K562 (cell line): ENCODE measurements around the gene RHOC. TPM values are rescaled to one million over a fixed set of nuclear protein-coding genes. Genes with fewer than 3 reads are reported as not detected.

Experiments used
- ATAC-seq: fragments of 200-7000 bp; cut with Tn5 transposase; 3 replicates; pipeline ENCODE4 v1.9.1; 2020; ENCODE audit warnings: moderate library complexity
- BruUV-seq: library from RNA; stranded (reverse); fragments of 400-500 nt; replicated peaks from 2 replicates; lab custom pipeline; 2021; lab: Mats Ljungman, UMichigan
- CTCF ChIA-PET: fragments of 300-600 bp; formaldehyde crosslinking; extraction: SDS; loops from one replicate; lab custom pipeline; 2021; ENCODE audit warnings: low intra/inter-chr PET ratio; lab: Yijun Ruan, JAX
- POLR2A ChIA-PET: fragments of 300-600, 350-650 bp; sonication (Branson Sonifier 250); formaldehyde crosslinking; extraction: SDS; loops from one replicate; lab custom pipeline; 2021; ENCODE audit warnings: antibody characterized with exemption, inconsistent platforms; lab: Yijun Ruan, JAX
- DNase-seq, 4 experiments: peaks; one replicate each; pipeline versions ENCODE4 v3.0.0 to v3.0.0-alpha.2; 2011 to 2018; ENCODE audit warnings: low spot score in 3 of 4, mixed read lengths in 3 of 4; ENCODE audit errors: extremely low read depth in 1 of 4
- FAIRE-seq: peaks from 2 replicates; lab custom pipeline; 2011; peaks lifted over from hg19 to GRCh38; lab: Jason Lieb, UNC
- H2AFZ ChIP-seq: 2 replicates; pipeline ENCODE4 v1.6.0; 2011; ENCODE audit warnings: low read depth, low read length, control low read depth, inconsistent platforms
- H3K27ac ChIP-seq: fragments of 200-600 bp; 3 replicates; pipeline ENCODE4 v1.8.0; 2011; ENCODE audit warnings: low read depth, mild to moderate bottlenecking, control low read depth, inconsistent platforms, low read length, moderate library complexity, mixed read lengths; ENCODE audit errors: extremely low read depth
- H3K27me3 ChIP-seq, 2 experiments: fragments of 300-600 bp in 1 of 2; 2 replicates in 1 of 2; 3 replicates in 1 of 2; pipeline versions ENCODE4 v1.6.0 to v1.8.0; 2011; ENCODE audit warnings: inconsistent platforms in 2 of 2, low read length in 2 of 2, mild to moderate bottlenecking in 1 of 2, mixed read lengths in 1 of 2, moderate library complexity in 1 of 2; ENCODE audit not compliant: control insufficient read depth in 2 of 2, insufficient read depth in 2 of 2
- H3K36me3 ChIP-seq: fragments of 300-600 bp; 3 replicates; pipeline ENCODE4 v1.8.0; 2011; ENCODE audit warnings: mild to moderate bottlenecking, low read length, inconsistent platforms; ENCODE audit not compliant: control insufficient read depth, insufficient read depth
- H3K4me1 ChIP-seq, 2 experiments: fragments of 200-600 bp in 1 of 2; replicated peaks in 1 of 2; 2 replicates in 1 of 2; 3 replicates in 1 of 2; pipeline versions ENCODE4 v1.5.1 to v1.8.0; 2011; ENCODE audit warnings: inconsistent platforms in 2 of 2, low read length in 2 of 2, mild to moderate bottlenecking in 1 of 2, mixed read lengths in 1 of 2, moderate library complexity in 1 of 2; ENCODE audit not compliant: control insufficient read depth in 2 of 2, insufficient read depth in 2 of 2
- H3K4me2 ChIP-seq: 2 replicates; pipeline ENCODE4 v1.6.1; 2011; ENCODE audit warnings: low read length, control low read depth, inconsistent platforms, mixed read lengths; ENCODE audit not compliant: insufficient read depth
- H3K4me3 ChIP-seq: fragments of 200-600 bp; sonication (generic), shearing (Covaris generic); 2 replicates; pipeline ENCODE4 v1.5.1; 2016; ENCODE audit warnings: control low read depth, inconsistent platforms
- H3K79me2 ChIP-seq: fragments of 200-600 bp; 3 replicates; pipeline ENCODE4 v1.8.0; 2011; ENCODE audit warnings: low read length, inconsistent platforms; ENCODE audit not compliant: control insufficient read depth, insufficient read depth
- H3K9ac ChIP-seq, 2 experiments: 2 replicates each; pipeline versions ENCODE4 v1.6.0 to v1.6.1; 2011; ENCODE audit warnings: low read depth in 2 of 2, low read length in 2 of 2, control low read depth in 1 of 2, inconsistent platforms in 1 of 2, mild to moderate bottlenecking in 1 of 2, mixed read lengths in 1 of 2; ENCODE audit not compliant: insufficient read depth in 1 of 2
- H3K9me1 ChIP-seq: one replicate; pipeline ENCODE4 v1.6.0; 2011; ENCODE audit warnings: inconsistent platforms, mild to moderate bottlenecking, low read length, moderate library complexity; ENCODE audit not compliant: control insufficient read depth, insufficient read depth
- H3K9me3 ChIP-seq: replicated peaks from 2 replicates; pipeline ENCODE4 v1.5.1; 2011; ENCODE audit warnings: low read depth, low read length, inconsistent platforms; ENCODE audit not compliant: control insufficient read depth, insufficient read depth
- H4K20me1 ChIP-seq: replicated peaks from 2 replicates; pipeline ENCODE4 v1.6.1; 2011; ENCODE audit warnings: low read length, inconsistent platforms, mixed read lengths; ENCODE audit not compliant: control insufficient read depth, insufficient read depth
- CBX8 ChIP-seq: fragments of 200-600 bp; sonication (generic); IDR thresholded peaks from 2 replicates; pipeline ENCODE4 v1.6.1; 2012; ENCODE audit warnings: borderline replicate concordance, mixed run types, low read depth, mild to moderate bottlenecking, moderate library complexity, mixed read lengths, low read length, control low read depth, inconsistent platforms; ENCODE audit not compliant: poor library complexity, severe bottlenecking; ENCODE audit errors: extremely low read depth
- CXXC5 ChIP-seq: fragments of 250-450 bp; sonication (Bioruptor Pico); IDR thresholded peaks from 2 replicates; pipeline ENCODE4 v1.8.0; 2022; ENCODE audit warnings: inconsistent platforms, mild to moderate bottlenecking, moderate library complexity
- FOXA3 ChIP-seq, 2 experiments: fragments of 450-650 bp in 1 of 2; sonication (generic) in 1 of 2; formaldehyde crosslinking; IDR thresholded peaks in 1 of 2; conservative IDR thresholded peaks in 1 of 2; 2 replicates each; pipeline versions ENCODE4 v1.4.0 to v1.8.0; 2020 to 2022; ENCODE audit warnings: mild to moderate bottlenecking in 2 of 2, missing genetic modification reagents in 1 of 2
- FOXP4 ChIP-seq: sonication (generic); formaldehyde crosslinking; IDR thresholded peaks from 2 replicates; pipeline ENCODE4 v1.8.0; 2022; ENCODE audit warnings: mild to moderate bottlenecking, missing genetic modification reagents, borderline replicate concordance
- KDM4B ChIP-seq, 2 experiments: fragments of 450-650 bp in 1 of 2; sonication (generic) in 1 of 2; IDR thresholded peaks; 2 replicates each; pipeline ENCODE4 v1.6.1; 2016 to 2017; ENCODE audit warnings: borderline replicate concordance in 2 of 2, antibody characterized with exemption in 1 of 2, low read depth in 1 of 2, mild to moderate bottlenecking in 1 of 2
- MEIS2 ChIP-seq: fragments of 450-650 bp; IDR thresholded peaks from 2 replicates; pipeline ENCODE4 v1.6.1; 2014; ENCODE audit warnings: mild to moderate bottlenecking; ENCODE audit not compliant: partially characterized antibody
- RFX5 ChIP-seq: IDR thresholded peaks from 2 replicates; pipeline ENCODE4 v1.6.1; 2011; ENCODE audit warnings: low read depth, mild to moderate bottlenecking, improper control_type of control experiment, low read length
- SREBF1 ChIP-seq: fragments of 150-350 bp; IDR thresholded peaks from 2 replicates; pipeline ENCODE4 v1.6.1; 2014; ENCODE audit warnings: antibody characterized with exemption, low read depth, low read length, borderline replicate concordance
- TGIF2 ChIP-seq: sonication (generic); formaldehyde crosslinking; IDR thresholded peaks from 2 replicates; pipeline ENCODE4 v1.8.1; 2022; ENCODE audit warnings: mild to moderate bottlenecking, missing genetic modification reagents, moderate library complexity
- THRB ChIP-seq: fragments of 450-650 bp; formaldehyde crosslinking; conservative IDR thresholded peaks from 2 replicates; pipeline ENCODE4 v1.4.0; 2022; ENCODE audit warnings: mild to moderate bottlenecking, missing genetic modification characterization
- ZNF165 ChIP-seq: fragments of 250-450 bp; sonication (Bioruptor Pico); IDR thresholded peaks from 2 replicates; pipeline ENCODE4 v1.4.0; 2020; ENCODE audit warnings: borderline replicate concordance
- ZNF589 ChIP-seq: fragments of 200-800 bp; sonication (Bioruptor generic); IDR thresholded peaks from 2 replicates; pipeline ENCODE4 v1.6.1; 2016; ENCODE audit warnings: low read depth, missing genetic modification characterization, missing compliant biosample characterization
- ZNF592 ChIP-seq: fragments of 450-650 bp; IDR thresholded peaks from 2 replicates; pipeline ENCODE4 v1.6.1; 2017; ENCODE audit warnings: antibody characterized with exemption, mild to moderate bottlenecking
- WGBS: fragments of 100-300 bp; shearing (Covaris generic); methylation state at CpG from one replicate; pipeline ENCODE4 v1.1.6; 2016; ENCODE audit warnings: low coverage, mixed read lengths; ENCODE audit not compliant: insufficient coverage; ENCODE audit errors: missing lambda C conversion rate; 5-methylcytosine and 5-hydroxymethylcytosine counted together
- in situ Hi-C: fragments of 300-500 bp; cut with MboI; formaldehyde crosslinking; loops from 4 replicates; pipeline ENCODE4 v1.15.0; 2018; ENCODE audit warnings: inconsistent platforms, mixed read lengths
- intact Hi-C: fragments of 100-400 bp; cut with micrococcal nuclease; formaldehyde crosslinking; loops from 2 replicates; pipeline ENCODE4 v1.14.2; 2022
- polyA plus RNA-seq, 8 experiments: library from polyadenylated mRNA; depleted of rRNA in 4 of 8; stranded (reverse) in 5 of 8; unstranded in 3 of 8; fragments of >200 nt; fragmentation: Nextera tagmentation in 2 of 8; fragmentation: Illumina TruSeq in 1 of 8; extraction: Ambion mirVana in 2 of 8; extraction: Trizol in 1 of 8; gene quantifications; 2 replicates each; pipeline versions ENCODE4 v1.2.1 to v1.2.3, GENCODE V29; 2011 to 2014; ENCODE audit warnings: inconsistent platforms in 1 of 8, missing spikeins in 1 of 8
- total RNA-seq, 7 experiments: library from RNA; depleted of rRNA in 6 of 7; stranded (reverse); fragments of >200 nt in 6 of 7; fragmentation: Illumina TruSeq in 2 of 7; extraction: Trizol in 2 of 7; gene quantifications; 2 replicates each; pipeline versions ENCODE4 v1.2.1 to v1.2.3, GENCODE V29; 2011 to 2021; ENCODE audit warnings: low replicate concordance in 1 of 7

RHOC gene
- total and polyA plus RNA-seq, 9 of the 15 experiments (the other 6 are each of a cell fraction or from before 2014, with no cell fraction given): 35.2 to 364 (median 204) TPM

GRCh38 chr1:112704391-112704933 is 2.5 kb downstream of the RHOC start:
- H3K9ac ChIP-seq: peak overlapping the region; percentile 83 to 90
- intact Hi-C loops: loop anchor here (10.0 kb wide), 1 partner anchor 240 kb away; no protein-coding TSS in a partner anchor
- peak; percentile 72; the same call in 1 of the 2 replicates for TF ChIP-seq ZNF589 (CRISPR knock-in tag)
- TF ChIP-seq THRB (CRISPR knock-in tag): no peak
- TF ChIP-seq ZNF165 (CRISPR knock-in tag): no peak
- TF ChIP-seq TGIF2 (CRISPR knock-in tag): no peak
- no peak for TF ChIP-seq CBX8
- no peak for TF ChIP-seq ZNF592
- TF ChIP-seq FOXA3 (CRISPR knock-in tag; conservative IDR thresholded peaks at IDR 0.05 in 1 of 2, IDR thresholded peaks at IDR 0.05 in 1 of 2): peak in 1 of 2 experiments; percentile 7; a peak in 1 of 4 replicates
- TF ChIP-seq MEIS2: no peak
- TF ChIP-seq FOXP4 (CRISPR knock-in tag): 0 out of 2 replicates have a peak, but pooled peaks have one; percentile 29
- TF ChIP-seq CXXC5: no peak
- no peak for TF ChIP-seq RFX5
- TF ChIP-seq KDM4B (IDR thresholded peaks at IDR 0.05; ENCODE audit: borderline replicate concordance in 2 of 2, low read depth in 1 of 2): peak in 1 of 2 experiments; percentile 7; a peak in 1 of 4 replicates
- no peak for TF ChIP-seq SREBF1

More at GRCh38 chr1:112704391-112704933, 2.5 kb downstream of the RHOC start:
- peak overlapping the region; percentile 97 for H3K27ac ChIP-seq
- no peaks in the 10 kb centered on the region for H3K9me3 ChIP-seq
- ChIA-PET POLR2A (interaction anchor here (0.5 to 4.6 kb wide), 12 partner anchors 11 to 369 kb away, joined by 3 to 42 read pairs (median 4); partner anchors contain the start of genes LRIG2, MOV10, PPM1J and ST7L), CTCF (no interaction called here)
- peaks cover 63% of the 10 kb centered on the region for H3K79me2 ChIP-seq
- in situ Hi-C loops: no loop called here
- BruUV-seq: no TSS peak
- H3K4me2 ChIP-seq: peak overlapping the region; percentile 98
- H3K4me3 ChIP-seq: peak overlapping the region; percentile 94
- no peak for DNase-seq
- no peaks in the 10 kb centered on the region for H3K27me3 ChIP-seq
- H2AFZ ChIP-seq: peak overlapping the region; percentile 63
- WGBS: 36% methylated on average over 7 of the region's 7 CpGs
- FAIRE-seq: no peak
- peaks cover 47% of the 10 kb centered on the region for H3K36me3 ChIP-seq
- H3K9me1 ChIP-seq: no peaks in the 10 kb centered on the region
- H3K4me1 ChIP-seq: peaks cover 67 to 72% of the 10 kb centered on the region in 2 experiments
- H4K20me1 ChIP-seq: no peaks in the 10 kb centered on the region
- no peak for ATAC-seq
